ENCODE data around the gene CCL19.

CCL19 gene

DNA sequence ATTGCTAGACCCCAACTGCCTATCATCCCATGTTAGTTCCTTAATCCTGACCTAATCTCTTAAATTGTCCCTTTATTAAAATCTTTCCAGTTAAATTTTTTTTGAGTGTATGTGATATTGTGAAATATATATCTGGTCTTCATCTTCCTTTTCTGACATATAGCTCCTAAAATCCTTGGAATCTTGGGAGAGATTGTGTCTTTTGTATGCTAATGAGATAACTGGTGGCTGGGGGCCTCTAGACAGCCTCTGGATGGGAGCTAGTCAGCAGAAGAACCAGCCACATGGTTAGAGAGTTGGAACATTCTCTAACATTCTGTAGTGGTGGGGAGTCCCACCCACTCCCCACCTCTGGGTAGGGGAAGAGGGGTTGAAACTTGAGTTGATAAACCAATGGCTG, 3.7 kb upstream of the CCL19 start:
- DNase-seq, result no peak

DNA sequence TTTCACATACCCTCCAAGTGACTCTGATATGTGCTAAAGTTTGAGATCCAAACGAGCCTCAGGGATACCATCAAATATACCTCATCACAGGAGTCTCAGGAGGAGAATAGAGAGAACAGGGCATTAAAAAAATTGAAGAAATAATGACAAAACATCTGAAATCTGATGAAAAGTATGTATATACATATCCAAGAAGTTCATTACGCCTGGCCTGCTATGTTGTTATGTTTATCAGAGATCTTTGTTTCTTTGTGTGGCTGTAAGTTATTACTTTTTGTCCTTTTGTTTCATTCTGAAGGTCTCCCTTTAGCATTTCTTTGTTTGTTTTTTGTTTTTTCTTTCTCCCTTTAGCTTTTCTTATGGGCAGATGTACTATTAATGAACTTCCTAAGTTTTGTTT, 2.5 kb upstream of the CCL19 start:
- DNase-seq, result no peak

DNA sequence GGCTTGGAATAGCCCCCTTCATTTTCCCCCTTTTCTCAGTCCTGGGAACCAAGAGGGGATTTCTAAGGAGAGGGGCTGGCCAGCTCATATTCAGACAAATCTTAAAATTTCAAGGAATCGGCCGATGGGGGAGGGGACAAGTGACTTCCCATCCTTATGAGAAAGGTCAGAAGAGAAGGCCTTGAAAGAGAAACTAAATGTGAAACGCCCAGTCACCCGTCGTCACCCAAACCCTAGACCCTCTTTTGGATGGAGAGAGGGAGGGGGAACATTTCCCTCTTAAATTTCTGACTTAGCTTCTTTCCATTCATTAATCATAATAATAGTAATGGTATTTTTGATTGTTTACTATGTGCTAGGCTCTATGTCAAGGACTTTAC, 850 bp upstream of the CCL19 start:
- DNase-seq, result no peak

DNA sequence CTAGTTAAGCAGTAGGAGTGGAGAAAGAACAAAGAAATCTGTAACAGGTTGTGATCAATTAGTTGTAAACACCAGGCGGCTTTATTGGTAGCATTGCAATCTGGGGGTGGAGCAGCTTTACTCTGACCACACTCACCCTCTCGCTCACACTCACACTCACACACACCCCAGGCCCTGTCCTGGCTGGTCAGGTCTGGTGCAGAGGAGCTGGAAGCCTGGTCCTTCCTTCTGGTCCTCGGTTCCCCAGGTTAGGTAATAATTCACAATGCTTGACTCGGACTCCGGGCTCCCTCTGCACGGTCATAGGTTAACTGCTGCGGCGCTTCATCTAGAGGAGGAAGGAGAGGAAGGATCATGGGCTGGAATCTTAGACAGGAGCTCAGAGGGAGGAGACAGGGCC, 1.6 kb downstream of the CCL19 start:
- DNase-seq, result no peak

DNA sequence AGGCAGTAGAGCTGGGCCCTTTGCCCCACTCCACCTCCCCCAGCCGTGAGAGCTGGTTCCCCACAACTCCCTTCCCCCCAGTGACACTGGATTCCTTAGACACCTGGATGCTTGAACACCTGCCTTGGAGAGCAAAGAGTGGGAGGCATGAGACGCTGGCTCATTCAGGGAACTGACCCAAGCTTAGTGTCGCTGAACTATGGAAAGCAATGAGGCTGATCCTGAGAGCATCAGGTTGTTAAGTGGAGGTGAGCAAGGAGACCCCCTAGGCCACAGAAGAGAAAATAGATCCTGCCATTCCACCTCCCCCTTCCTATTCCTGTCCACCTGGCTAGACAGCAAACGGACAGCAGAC, 2.0 kb downstream of the CCL19 start:
- DNase-seq, result no peak

DNA sequence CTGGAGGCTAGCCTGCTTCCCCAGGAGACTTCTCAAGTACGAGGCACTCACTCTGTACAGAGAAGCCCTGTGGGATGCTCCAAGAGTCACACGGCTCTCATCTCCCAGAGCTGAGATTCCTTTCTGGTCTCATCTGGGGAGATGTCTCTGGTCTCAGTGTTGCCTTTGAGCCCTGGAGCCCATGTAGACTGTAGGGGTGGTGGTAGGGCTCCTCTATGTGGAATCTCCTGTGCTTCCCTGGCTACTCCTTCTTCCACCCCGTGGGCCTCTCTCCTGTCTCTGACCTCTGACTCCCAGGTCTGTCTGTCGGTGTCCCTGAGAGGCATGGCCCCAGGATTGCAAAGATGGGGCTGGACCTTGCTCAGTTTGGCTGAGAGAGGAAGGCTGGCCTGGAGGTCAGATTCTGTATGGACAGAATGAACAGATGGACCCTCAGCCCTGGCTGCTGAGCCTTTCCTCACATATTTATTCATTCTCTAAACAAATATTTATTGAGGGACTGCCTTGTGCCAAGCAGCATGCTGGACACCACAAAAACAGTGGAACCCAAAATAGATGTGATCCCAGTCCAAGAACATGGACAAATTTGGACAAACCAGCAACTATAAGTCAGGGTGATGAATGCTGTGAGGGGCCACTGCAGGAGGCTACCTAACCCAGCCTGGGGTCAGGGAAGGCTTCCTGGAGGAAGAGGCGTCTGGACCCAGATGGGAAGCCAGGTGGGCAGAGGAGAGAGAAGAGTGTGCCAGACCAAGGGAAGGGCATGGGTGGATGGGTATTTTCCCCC, 2.6 kb downstream of the CCL19 start:
- DNase-seq, result no peak

DNA sequence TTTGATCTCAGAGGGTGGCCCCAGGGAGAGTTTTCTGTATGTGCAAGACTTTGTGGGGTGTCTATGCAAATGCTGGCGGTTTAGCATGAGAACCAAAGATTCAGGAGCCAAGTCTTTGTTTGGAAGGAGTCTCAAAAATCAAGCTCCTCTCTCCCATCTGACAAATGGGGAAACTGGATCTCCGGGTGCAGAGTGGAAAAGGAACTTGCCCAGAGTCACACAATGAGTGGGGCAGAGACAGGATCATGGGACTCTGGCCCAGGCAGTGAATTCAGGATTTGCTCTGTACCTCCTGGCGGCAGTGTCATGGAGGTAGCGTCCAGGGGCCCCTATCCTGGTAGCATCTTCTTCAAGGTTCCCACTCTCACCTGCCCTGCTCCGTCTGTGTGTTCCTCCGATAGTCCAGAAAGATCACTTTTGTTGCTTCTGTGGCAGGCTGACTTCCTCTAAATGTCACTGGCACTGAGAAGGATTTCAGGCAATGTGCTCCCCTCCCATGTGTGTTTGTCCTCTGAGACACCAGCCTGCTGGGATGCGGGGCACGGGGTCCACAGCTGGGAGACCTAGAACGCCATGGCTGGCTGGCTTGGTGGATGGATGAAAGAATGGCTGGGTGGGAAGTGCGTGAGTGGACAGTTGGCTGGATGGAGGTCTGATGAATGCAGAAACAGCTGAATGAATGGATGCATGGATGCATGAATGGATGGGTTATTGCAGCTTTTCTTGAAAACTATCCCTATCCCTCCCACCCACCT, 3.6 kb downstream of the CCL19 start:
- DNase-seq, result no peak

DNA sequence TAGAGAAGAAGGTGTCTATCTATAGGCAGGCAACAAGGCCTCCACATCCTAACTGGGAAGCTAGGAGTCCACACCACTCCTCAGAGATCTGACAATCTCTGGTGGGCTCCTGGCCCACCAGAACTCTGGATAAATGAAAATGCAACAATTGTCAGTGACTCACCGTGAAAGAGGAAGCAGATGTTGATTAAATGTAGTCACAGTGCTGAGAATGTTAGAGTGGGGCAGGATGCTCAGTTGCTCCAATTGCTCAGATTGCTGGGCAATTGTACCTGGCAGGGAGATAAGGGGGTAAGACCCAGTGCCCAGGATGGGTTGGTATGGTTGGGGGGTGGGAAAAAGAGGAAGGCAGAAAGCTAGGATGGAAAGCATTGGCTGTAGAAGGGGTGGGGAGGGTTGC, 4.3 kb downstream of the CCL19 start:
- DNase-seq, result no peak

DNA sequence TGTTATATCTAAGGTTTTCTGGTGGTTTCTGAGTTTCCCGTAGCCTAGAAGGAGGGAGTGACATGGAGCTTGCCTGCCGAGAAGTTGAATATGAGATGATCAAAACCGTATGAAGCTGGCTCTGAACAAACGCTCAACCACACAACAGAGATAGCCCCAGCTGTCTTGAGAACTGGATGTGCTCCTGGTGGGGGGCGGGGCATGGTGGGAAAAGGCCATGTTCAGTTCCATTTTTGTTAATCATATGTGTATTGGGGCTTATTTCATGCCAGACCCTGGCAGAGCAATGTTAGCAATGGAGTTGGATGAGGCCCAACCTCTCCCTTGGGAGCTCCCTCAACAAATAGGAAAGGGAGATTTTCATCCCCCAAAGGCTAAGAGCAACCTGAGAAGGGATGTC, 4.8 kb downstream of the CCL19 start:
- no peak for DNase-seq

DNA sequence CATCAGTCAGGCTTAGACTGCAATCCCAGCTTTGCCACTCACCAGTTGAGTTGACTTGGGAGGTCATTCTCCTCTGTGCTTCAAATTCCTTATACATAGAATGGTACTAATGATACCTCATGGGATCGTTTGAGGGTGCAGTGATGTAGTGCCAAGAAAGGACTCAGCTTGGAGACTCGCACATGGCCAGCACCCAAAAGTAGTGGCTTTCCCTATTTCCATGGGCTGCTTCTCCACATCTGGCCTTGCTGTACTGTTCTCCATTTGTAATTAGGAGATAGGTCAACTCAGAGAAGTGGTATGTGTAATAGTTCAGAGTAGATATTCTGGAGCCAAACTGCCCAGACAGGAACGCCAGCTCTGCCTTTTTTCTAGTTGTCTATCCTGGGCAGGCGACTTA, 5.5 kb downstream of the CCL19 start:
- no peak for DNase-seq

DNA sequence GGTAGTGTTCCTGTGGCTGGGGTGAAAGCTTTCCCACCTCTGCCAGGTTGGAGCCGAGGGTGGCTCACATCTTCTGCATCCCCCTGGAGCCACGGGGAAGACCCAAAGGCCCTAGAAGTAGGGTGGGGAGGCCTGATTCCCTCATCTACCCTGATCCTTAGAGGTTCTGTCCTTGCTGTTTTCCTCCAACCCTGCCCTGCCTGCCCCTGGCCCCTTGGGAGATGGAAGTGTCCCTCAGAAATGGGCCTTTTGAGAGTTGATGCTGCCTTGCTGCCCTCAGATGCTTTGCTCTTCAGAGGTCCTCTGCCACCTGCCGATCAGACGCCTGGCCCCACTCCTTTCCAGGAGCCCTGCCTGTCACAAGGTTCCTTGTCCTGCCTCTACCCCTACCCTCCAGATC, 6.3 kb downstream of the CCL19 start:
- DNase-seq, result no peak

DNA sequence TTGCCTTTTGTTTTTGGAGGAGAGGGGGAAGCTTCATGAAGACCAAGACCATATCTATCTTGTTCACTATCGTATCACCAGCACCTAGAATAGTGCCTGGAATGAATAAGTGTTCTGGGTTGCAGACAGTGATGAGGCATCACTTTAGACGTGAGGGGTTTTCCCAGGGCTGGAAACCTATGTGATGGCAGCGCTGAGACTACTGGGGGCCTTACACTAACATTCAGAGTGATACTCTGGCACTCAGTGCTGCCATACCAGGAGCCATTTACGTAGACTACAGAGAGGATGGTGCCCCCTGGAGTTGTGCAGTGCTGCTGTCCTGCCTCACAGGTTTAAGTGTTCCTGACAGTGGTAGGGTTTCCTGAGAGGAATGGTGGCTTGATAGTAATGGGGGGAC, 6.9 kb downstream of the CCL19 start:
- DNase-seq, result no peak

DNA sequence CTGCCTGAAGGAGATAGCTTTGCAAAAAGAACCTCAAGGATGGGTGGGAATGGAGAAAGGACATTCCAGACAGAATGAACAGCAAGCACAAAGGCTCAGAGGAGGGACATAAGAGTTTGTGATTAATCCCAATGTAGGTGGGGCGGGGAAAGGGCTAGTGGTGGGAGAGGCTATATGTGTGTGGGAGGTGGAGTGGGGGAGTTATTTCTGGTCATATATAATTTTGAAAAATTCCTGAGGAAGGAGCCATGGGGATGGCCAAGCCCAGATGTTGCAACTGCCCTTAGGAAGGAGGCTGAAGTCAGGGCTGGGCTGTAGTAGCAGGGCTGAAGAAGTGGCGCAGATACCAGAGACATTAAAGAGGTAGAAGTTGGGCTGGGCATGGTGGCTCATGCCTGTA, 15.2 kb downstream of the CCL19 start:
- DNase-seq, result no peak

DNA sequence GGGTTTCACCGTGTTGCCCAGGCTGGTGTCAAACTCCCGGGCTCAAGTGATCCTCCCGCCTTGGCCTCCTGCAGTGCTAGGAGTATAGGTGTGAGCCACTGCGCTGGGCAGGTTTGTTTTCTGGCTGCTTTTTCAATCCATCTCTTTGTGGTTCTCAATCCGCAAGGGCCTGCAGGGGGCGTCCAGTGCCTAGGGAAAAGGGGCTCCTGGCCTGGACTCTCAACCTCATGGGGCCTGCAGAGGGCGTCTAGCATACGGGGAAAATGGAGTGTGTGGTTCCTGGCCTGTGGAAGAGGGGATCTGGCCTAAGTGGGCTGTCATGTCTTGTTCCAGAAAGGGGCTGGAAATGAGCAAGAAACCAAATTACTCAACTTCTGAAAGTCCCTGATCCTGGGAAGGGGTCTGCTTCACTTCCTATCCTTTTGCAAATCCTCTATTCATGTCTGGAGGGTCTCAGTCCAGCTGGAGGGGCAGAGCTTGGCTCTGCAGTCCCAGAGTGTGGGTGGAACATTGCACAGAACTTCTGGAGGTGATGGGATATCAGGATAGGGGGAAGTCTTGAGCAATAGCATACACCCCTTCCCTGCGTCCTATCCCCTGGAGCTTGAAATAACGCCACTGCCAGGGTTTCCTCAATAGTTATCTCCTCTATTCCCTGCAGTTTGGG, 15.9 kb downstream of the CCL19 start:
- no peak for DNase-seq

DNA sequence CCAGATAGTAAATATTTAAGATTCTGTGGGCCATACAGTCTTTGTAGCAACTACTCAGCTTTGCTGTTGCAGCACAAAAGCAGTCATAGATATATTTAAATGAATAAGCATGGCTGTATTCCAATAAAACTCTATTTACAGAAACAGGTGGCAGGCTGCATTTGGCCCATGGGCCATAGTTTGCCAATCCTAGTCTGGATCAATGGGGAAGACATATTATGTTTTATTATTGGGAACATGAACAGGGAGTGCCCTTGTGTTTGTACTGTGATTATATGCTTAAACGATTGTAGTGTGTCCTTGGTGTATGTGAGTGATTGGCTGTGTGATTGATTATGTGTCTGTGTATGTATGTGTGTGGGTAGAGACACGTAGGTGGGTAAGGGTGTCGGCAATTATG, 16.6 kb downstream of the CCL19 start:
- no peak for DNase-seq

DNA sequence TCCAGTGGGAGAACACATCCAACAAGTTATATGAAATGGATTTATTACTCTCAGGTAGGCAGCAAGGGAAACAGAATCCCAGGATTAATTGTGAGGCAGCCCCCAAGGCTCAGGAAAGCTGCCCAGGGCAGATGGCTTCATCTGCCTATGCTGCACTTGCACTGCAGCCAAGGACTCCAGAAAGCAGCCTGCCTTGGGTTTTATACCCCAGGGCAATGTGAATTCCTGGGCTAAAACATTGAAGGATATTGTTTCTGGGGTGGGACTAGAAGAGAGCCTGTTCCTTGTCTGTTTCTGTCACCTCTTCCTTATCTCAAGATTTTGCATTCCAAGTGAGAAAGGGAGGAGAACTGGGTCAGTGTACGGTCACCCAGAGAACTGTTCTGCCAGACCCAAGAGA, 19.8 kb downstream of the CCL19 start:
- DNase-seq, result no peak

DNA sequence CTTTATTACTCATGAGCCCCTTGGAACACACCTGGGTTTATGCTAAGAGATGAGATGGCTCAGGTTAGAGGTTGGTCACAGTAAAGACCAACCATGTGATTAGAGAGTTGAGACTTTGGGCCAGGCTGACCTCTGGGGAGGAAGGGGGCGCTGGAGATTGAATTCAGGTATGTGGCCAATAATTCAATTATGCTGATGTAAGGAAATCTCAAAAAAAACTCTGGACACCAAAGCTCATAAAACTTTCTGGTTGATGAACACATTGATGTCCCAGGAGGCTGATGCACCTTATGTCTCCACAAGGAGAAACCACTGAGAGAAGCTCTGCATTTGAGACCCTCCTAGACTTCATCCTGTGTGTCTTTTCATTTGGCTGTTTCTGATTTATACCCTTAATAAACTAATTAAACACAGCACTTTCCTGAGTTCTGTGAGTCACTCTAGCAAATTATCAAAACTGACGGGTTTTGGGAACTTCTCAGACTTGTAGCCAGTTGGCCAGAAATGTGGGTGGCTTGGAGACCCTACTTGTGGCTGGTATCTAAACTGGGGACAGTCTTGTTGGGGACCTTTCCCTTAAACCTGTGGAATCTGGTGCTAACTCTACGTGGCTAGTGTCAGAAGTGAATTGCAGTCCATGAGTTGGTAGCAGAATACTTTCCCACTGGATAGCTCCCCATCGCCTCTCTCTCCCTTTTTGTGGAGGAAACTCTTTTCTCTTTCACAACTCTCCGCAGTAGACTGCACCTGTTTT, 21.1 kb downstream of the CCL19 start:
- DNase-seq, result no peak

DNA sequence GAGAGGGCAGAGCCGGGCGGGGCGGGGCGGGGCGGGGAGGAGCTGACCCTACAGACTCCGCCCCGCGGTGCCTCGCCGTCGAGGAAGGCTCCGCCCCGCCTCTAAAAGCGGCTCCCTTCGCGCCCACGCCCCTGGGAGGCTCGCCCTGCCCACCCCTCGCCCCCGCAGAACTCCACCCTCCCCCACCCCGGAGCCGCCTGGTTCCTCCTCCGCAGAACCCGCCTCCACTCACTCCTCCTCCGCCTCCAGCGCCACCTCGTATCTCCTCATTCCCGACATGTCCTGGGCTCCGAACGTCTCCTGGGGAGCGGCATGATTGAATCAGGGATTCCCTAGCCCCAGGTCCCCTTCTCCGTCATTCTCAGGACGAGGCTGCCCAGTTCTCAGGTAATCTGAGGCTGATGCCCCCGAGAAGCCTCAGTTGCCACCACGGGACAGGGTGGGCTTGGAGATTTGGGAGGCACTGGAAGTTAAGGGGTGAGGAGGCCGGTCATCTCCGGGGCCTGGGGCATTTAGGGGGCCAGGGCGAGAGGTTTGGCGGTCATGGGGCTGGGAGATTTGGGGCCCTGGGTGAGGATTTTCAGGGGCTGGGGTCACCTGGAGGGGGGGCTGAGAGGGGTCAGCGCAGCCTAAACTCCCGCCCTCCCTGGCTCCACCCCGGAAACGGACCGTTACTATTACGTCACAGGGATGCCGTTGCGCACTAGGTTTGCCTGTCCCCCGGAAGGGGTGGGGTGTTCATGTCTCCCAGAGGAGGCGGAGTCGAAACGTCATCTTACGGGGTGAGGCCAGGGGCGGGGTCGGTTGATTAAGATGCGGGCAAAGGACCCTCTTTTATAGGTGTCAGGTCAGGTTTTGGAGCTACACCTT, 25.5 kb downstream of the CCL19 start:
- DNase-seq, result peak; percentile 82

DNA sequence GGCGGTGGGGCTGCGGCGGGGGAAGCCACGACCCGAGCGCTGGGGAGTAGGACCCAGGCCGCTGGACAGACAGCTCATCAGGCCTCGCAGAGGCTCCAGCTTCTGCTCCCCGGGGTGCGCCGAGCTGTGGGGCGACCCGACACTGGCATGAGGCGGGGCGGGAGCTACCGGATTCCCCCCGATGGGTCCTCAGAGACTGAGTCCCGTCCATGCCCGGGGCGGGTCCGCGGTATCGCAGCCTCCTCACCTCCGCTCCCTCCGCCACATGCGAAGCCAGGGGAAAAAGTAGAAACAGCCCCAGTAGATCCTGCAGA, 26.1 kb downstream of the CCL19 start:
- no peak for DNase-seq

DNA sequence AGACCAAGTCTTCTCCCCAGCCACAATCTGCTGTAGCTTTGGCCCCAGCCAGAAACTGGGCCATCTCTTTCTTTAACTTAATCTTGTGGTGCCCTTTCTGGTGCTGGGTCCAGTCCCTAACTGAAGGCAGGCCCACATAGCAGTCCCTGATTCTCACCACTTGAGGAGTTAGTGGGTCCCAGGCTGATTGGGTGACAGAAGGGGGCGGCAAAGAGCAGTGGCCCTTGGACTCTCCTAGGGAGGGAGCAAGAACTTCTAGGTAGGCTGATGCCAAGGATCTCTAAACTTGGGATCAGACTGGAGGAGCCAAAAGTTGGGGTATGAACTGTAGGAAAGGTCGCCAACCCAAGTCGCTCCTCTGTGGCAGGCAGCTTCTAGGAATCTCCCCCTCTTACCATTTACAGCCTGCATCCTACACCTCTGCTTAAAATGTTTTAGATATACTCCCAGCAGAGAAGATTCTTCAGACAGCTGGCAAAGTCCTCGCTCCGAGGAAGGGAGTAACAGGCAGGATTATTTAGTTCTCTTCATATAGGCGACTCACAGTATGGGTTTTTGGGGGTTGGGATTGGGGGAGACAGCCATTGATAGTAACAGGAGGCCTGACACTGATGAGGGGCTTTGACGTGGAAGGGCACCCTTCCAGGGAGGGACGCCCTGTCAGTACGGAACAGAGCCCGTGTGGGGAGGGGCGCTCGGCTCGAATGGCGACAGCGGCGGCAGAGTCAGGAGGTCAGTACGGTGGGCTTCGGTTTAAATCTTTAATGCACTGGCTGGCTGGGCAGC, 26.6 kb downstream of the CCL19 start:
- peak; percentile 65 for DNase-seq

DNA sequence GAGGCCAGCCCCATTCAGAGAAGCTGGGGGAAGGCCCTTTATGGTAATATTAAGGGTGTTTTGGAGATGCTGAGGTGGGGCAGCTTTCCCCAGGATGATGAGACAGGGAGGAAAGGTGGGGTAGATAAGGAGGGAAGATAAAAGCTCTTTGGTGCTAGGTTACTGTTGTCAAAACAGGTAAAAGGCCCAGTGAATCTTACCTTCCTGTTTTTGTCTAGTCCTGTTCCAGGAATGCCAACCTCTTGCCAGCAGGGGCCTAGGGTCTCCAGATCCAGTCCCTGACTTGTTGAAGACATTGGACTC, 27.8 kb downstream of the CCL19 start:
- DNase-seq, result no peak
